SJSA1 (cell line): ENCODE data around the gene GZF1. TPM values are rescaled to one million over a fixed set of nuclear protein-coding genes. Genes with fewer than 3 reads are reported as not detected.

Experiments used
- DNase-seq, 2 experiments: peaks; one replicate each; pipeline ENCODE4 v3.0.0-alpha.2; 2015 to 2020; ENCODE audit warnings: low spot score in 2 of 2, low read depth in 1 of 2
- H3K27ac ChIP-seq: fragments of 250-450 bp; sonication (Bioruptor Pico); 2 replicates; pipeline ENCODE4 v1.5.1; 2020; ENCODE audit warnings: mild to moderate bottlenecking, moderate library complexity
- H3K27me3 ChIP-seq: fragments of 250-450 bp; sonication (Bioruptor Pico); replicated peaks from 2 replicates; pipeline ENCODE4 v1.5.1; 2020; ENCODE audit warnings: mild to moderate bottlenecking, moderate library complexity
- H3K36me3 ChIP-seq: fragments of 250-450 bp; sonication (Bioruptor Pico); 2 replicates; pipeline ENCODE4 v1.5.1; 2020; ENCODE audit warnings: mild to moderate bottlenecking
- H3K4me1 ChIP-seq: fragments of 250-450 bp; sonication (Bioruptor Pico); replicated peaks from 2 replicates; pipeline ENCODE4 v1.6.1; 2021; ENCODE audit warnings: mild to moderate bottlenecking
- H3K4me3 ChIP-seq: fragments of 250-450 bp; sonication (Bioruptor Pico); 2 replicates; pipeline ENCODE4 v1.5.1; 2020; ENCODE audit warnings: mild to moderate bottlenecking
- H3K9me3 ChIP-seq: fragments of 250-450 bp; sonication (Bioruptor Pico); replicated peaks from 2 replicates; pipeline ENCODE4 v1.5.1; 2020; ENCODE audit warnings: mild to moderate bottlenecking
- total RNA-seq: library from RNA; depleted of rRNA; stranded (reverse); fragments of >200 nt; shearing (Covaris generic); gene quantifications from 2 replicates; pipeline ENCODE4 v1.2.3, GENCODE V29; 2014; rRNA removed

The GZF1 gene
- total RNA-seq, 1 experiment from 2014 or later: 19.4 TPM

- Histone ChIP-seq H3K4me3 (no peak overlapping the region), H3K4me1 (peaks cover under 1% of the 10 kb centered on the region; the same call in 1 of the 2 replicates), H3K9me3 (no peaks in the 10 kb centered on the region), H3K27me3 (no peaks in the 10 kb centered on the region), H3K27ac (no peak overlapping the region), H3K36me3 (no peaks in the 10 kb centered on the region)
- no peak for DNase-seq
These were observed 52.0 kb downstream of the GZF1 start for GRCh38 chr20:23413862-23414422.

DNA sequence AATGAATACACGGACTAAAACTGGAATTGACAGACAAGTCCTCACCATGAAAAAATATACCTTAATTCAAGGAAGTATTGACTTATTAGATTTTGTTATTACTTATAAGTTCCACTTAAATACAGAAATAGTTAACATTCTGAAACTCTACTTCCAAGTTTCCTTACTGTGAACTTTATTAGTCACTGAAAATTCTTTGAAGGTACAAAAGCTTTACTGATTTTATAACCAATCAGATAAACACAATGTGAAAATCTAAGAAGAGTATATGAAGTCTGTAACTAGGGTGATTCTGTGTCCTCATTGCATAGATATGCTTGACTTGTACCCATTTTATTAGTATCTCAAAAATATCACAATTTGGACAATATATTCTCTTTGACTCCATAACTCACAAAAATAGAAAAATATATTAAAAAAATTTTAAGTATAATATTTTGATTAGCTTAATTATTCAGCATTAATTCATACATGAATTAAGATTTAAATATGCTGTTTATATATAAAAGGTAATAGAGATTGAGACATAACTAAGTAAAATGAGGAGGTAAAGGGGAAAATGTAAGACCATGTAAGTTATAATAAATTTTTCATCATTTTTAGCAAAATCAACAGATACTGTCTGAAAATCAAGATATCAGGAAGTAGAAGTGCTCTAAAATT lies 52.7 kb downstream of the GZF1 start:
- H3K9me3 ChIP-seq: no peaks in the 10 kb centered on the region
- H3K27ac ChIP-seq: no peak overlapping the region
- no peak overlapping the region for H3K4me3 ChIP-seq
- no peaks in the 10 kb centered on the region for H3K36me3 ChIP-seq
- H3K27me3 ChIP-seq: no peaks in the 10 kb centered on the region
- peaks cover 7% of the 10 kb centered on the region for H3K4me1 ChIP-seq
- DNase-seq: no peak

DNA sequence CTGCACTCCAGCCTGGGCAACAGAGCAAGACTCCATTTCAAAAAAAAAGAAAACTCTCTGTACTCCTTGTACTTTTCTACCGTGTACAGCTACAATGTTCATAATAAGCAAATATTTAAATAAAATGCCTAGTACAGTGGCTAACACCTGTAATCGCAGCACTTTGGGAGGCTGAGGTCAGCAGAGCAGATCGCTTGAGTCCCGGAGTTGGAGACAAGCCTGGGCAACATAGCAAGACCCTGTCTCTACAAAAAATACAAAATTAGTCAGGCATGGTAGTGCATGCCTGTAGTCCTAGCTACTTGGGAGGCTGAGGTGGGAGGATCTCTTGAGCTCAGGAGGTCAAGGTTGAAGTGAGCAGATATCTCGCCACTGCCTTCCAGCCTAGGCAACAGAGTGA lies 53.6 kb downstream of the GZF1 start:
- no peaks in the 10 kb centered on the region for H3K36me3 ChIP-seq
- H3K4me3 ChIP-seq: no peak overlapping the region
- H3K4me1 ChIP-seq: peaks cover 8% of the 10 kb centered on the region
- no peaks in the 10 kb centered on the region for H3K9me3 ChIP-seq
- no peak for DNase-seq
- H3K27me3 ChIP-seq: no peaks in the 10 kb centered on the region
- H3K27ac ChIP-seq: no peak overlapping the region

- Histone ChIP-seq H3K9me3 (no peaks in the 10 kb centered on the region), H3K4me1 (peaks cover 8% of the 10 kb centered on the region), H3K27ac (no peak overlapping the region), H3K27me3 (no peaks in the 10 kb centered on the region), H3K4me3 (no peak overlapping the region), H3K36me3 (peaks cover 2% of the 10 kb centered on the region)
- DNase-seq: no peak
These were observed 54.1 kb downstream of the GZF1 start for GRCh38 chr20:23415959-23416583.

DNA sequence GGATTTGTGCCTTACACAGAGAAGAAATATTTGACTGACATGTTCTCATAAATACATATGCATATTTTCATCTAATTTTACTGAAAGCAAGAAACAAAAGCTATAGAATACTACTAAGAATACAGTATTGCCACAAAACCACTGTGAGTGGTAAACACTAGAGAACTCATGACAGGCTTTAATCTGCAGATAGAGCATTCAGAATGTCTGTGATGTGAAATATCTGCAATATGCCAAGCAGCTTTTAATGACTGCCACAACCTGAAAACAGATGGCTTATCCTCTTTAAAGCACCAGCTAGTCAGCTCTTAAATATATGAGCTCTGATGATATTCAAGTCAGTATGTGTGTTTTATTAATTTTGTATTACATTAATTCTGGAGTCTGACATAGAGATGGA lies 55.9 kb downstream of the GZF1 start:
- peaks cover 4% of the 10 kb centered on the region for H3K36me3 ChIP-seq
- no peak for DNase-seq
- H3K27me3 ChIP-seq: no peaks in the 10 kb centered on the region
- no peak overlapping the region for H3K27ac ChIP-seq
- no peaks in the 10 kb centered on the region for H3K9me3 ChIP-seq
- H3K4me3 ChIP-seq: no peak overlapping the region
- H3K4me1 ChIP-seq: peaks cover 14% of the 10 kb centered on the region

DNA sequence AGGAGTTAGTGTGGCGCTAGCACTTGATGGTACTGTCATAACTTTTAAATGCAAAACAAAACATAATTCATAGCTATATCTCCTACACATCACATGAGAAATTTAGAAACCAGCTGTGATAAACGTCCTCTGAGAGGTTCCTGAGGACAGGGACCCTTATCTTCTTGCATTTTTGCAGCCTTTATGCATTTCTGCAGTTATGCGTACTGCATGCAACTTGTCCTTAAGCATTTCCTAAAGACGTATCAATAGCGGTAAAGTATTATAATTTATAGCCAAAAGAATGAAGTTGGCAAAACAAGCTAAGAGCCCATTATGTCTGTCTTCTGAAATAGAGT lies 57.6 kb downstream of the GZF1 start:
- H3K4me1 ChIP-seq: peaks cover 14% of the 10 kb centered on the region
- peak overlapping the region; percentile 66 for H3K27ac ChIP-seq
- H3K36me3 ChIP-seq: peaks cover 4% of the 10 kb centered on the region
- H3K27me3 ChIP-seq: no peaks in the 10 kb centered on the region
- H3K9me3 ChIP-seq: no peaks in the 10 kb centered on the region
- H3K4me3 ChIP-seq: peak overlapping the region; percentile 80
- DNase-seq: no peak

DNA sequence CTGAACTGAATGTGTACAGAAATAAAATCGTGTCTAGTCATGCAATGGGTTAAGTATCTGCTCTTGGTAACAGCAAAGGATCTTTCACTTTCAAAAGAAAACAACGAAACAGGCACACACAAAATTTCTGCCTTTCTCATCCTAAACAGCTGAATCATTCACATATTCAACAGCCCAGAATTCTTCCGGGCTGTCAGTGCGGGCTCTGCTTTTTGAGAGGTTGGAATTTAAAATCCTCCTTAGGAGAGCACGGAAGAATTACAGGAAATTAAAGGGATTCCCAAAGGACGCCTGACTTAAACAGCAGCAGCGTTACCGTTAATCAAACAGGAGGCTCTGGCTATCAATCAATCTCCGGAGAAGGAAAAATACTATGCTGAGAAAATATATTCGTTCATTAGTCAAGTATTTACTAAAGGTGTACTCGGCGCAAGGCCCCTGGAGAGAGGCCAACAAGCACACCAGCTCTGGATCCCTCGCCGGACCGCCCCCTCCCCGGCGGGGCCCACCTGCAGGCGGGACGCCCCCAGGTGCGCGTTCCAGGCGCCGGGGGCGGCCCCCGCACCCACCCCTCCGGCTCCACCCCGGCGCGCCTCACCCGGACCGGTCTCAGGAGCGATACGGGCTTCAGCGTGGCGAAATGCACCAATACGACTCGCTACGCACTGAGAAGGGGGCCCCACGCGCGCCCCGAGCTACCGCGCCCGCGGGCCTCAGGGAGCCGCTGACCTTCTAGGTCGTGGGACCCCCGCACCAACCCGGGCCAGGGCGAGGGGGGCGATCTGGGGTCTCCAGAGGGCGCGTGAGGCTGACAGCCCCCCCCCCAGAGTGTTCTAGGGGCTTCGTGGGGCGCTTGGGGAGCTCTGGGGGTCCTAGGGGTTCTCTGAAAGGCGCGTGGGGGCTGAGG lies 58.3 kb downstream of the GZF1 start:
- no peaks in the 10 kb centered on the region for H3K9me3 ChIP-seq
- H3K27me3 ChIP-seq: no peaks in the 10 kb centered on the region
- H3K27ac ChIP-seq: peak overlapping the region; percentile 66
- peaks cover 4% of the 10 kb centered on the region for H3K36me3 ChIP-seq
- peaks cover 14% of the 10 kb centered on the region for H3K4me1 ChIP-seq
- H3K4me3 ChIP-seq: peak overlapping the region; percentile 80
- DNase-seq: peak in 1 of 2 experiments; percentile 69

GRCh38 chr20:23420943-23421931 lies 59.3 kb downstream of the GZF1 start, which contains the start of gene NAPB:
Gene NAPB (minus strand): TSS chr20:23421488. CDS start chr20:23421402, 86 bp downstream.
- peak within 1 kb of the TSS; percentile 80 for H3K4me3 ChIP-seq
- peaks cover 4% of the 10 kb centered on the region for H3K36me3 ChIP-seq
- H3K27me3 ChIP-seq: no peaks in the 10 kb centered on the region
- peak; percentile 83 to 93 for DNase-seq
- H3K27ac ChIP-seq: peak within 1 kb of the TSS; percentile 66
- H3K9me3 ChIP-seq: no peaks in the 10 kb centered on the region
- peaks cover 14% of the 10 kb centered on the region for H3K4me1 ChIP-seq

Other genes with a start within 250 kb of the GZF1 start
- gene NXT1, start 11.4 kb upstream of the GZF1 start, total RNA-seq: 76.0 and 82.5 TPM in 2 replicates
- 8.8 and 9.2 TPM in 2 replicates for gene NAPB, start 59.3 kb downstream of the GZF1 start, total RNA-seq
- gene CSTL1, start 77.5 kb downstream of the GZF1 start, total RNA-seq: not detected in 2 replicates
- not detected in 2 replicates for gene CST11, start 90.7 kb downstream of the GZF1 start, total RNA-seq
- not detected in 2 replicates for gene CST8, start 128.9 kb downstream of the GZF1 start, total RNA-seq
- not detected in 2 replicates for gene CST9L, start 206.3 kb downstream of the GZF1 start, total RNA-seq
- gene CST9, start 243.7 kb downstream of the GZF1 start, total RNA-seq: not detected in 2 replicates